HepG2 (cell line): ENCODE measurements around the gene PHKG2. TPM values are rescaled to one million over a fixed set of nuclear protein-coding genes. Genes with fewer than 3 reads are reported as not detected.

Experiments used
- ARHGAP35 ChIP-seq: sonication (generic); formaldehyde crosslinking; IDR thresholded peaks from 2 replicates; pipeline ENCODE4 v1.9.0; 2022; ENCODE audit warnings: mild to moderate bottlenecking, inconsistent platforms, moderate library complexity, missing genetic modification reagents, borderline replicate concordance
- CREBL2 ChIP-seq: sonication (generic); formaldehyde crosslinking; IDR thresholded peaks from 2 replicates; pipeline ENCODE4 v1.8.1; 2023; ENCODE audit warnings: missing genetic modification reagents, mild to moderate bottlenecking, borderline replicate concordance
- DZIP1 ChIP-seq: sonication (generic); formaldehyde crosslinking; IDR thresholded peaks from 2 replicates; pipeline ENCODE4 v1.5.0; 2020; ENCODE audit warnings: mild to moderate bottlenecking, missing genetic modification reagents
- GTF2F1 ChIP-seq: fragments of 150-350 bp; IDR thresholded peaks from 2 replicates; pipeline ENCODE4 v1.6.1; 2014; ENCODE audit warnings: low read length
- HDAC6 ChIP-seq: fragments of 200-600 bp; sonication (generic); IDR thresholded peaks from 2 replicates; pipeline ENCODE4 v1.7.0; 2017; ENCODE audit warnings: mild to moderate bottlenecking, antibody characterized with exemption, low read length, low read depth
- HOXA7 ChIP-seq: sonication (generic); formaldehyde crosslinking; IDR thresholded peaks from 2 replicates; pipeline ENCODE4 v1.8.1; 2022; ENCODE audit warnings: mild to moderate bottlenecking, missing genetic modification reagents, moderate library complexity
- PAXIP1 ChIP-seq: sonication (generic); formaldehyde crosslinking; conservative IDR thresholded peaks from 2 replicates; pipeline ENCODE4 v1.4.0; 2020; ENCODE audit warnings: mild to moderate bottlenecking, missing genetic modification reagents, moderate library complexity
- RBFOX2 ChIP-seq: fragments of 200-400 bp; formaldehyde crosslinking; IDR thresholded peaks from 2 replicates; pipeline ENCODE4 v1.6.1; 2017; ENCODE audit warnings: low read depth, mild to moderate bottlenecking, low read length
- SIX1 ChIP-seq: sonication (generic); formaldehyde crosslinking; IDR thresholded peaks from 2 replicates; pipeline ENCODE4 v1.4.0; 2020; ENCODE audit warnings: missing genetic modification reagents, borderline replicate concordance
- SMARCE1 ChIP-seq: fragments of 450-650 bp; IDR thresholded peaks from 2 replicates; pipeline ENCODE4 v1.6.1; 2017; ENCODE audit warnings: borderline replicate concordance
- ZBTB8A ChIP-seq: sonication (generic); formaldehyde crosslinking; IDR thresholded peaks from 2 replicates; pipeline ENCODE4 v1.4.0; 2020; ENCODE audit warnings: mild to moderate bottlenecking, low read depth, missing genetic modification reagents, borderline replicate concordance
- ZNF101 ChIP-seq: sonication (generic); formaldehyde crosslinking; IDR thresholded peaks from 2 replicates; pipeline ENCODE4 v1.4.0; 2020; ENCODE audit warnings: mild to moderate bottlenecking, low read depth, missing genetic modification reagents, borderline replicate concordance
- ZNF143 ChIP-seq: sonication (generic); formaldehyde crosslinking; IDR thresholded peaks from 2 replicates; pipeline ENCODE4 v1.4.0; 2020; ENCODE audit warnings: missing genetic modification reagents
- ZNF18 ChIP-seq: sonication (generic); formaldehyde crosslinking; IDR thresholded peaks from 2 replicates; pipeline ENCODE4 v1.8.0; 2022; ENCODE audit warnings: mild to moderate bottlenecking, missing genetic modification reagents; ENCODE audit not compliant: insufficient replicate concordance
- ZNF207 ChIP-seq: fragments of 450-650 bp; IDR thresholded peaks from 2 replicates; pipeline ENCODE4 v1.6.1; 2016; ENCODE audit warnings: antibody characterized with exemption, borderline replicate concordance
- ZNF564 ChIP-seq: sonication (generic); formaldehyde crosslinking; IDR thresholded peaks from 2 replicates; pipeline ENCODE4 v1.8.1; 2023; ENCODE audit warnings: mild to moderate bottlenecking, missing genetic modification reagents
- ZNF570 ChIP-seq: sonication (generic); formaldehyde crosslinking; IDR thresholded peaks from 2 replicates; pipeline ENCODE4 v1.4.0; 2020; ENCODE audit warnings: mild to moderate bottlenecking, missing genetic modification reagents, borderline replicate concordance
- ZSCAN5A ChIP-seq: sonication (generic); formaldehyde crosslinking; IDR thresholded peaks from 2 replicates; pipeline ENCODE4 v1.8.0; 2022; ENCODE audit warnings: mild to moderate bottlenecking, missing genetic modification reagents, borderline replicate concordance
- ZZZ3 ChIP-seq: sonication (generic); formaldehyde crosslinking; IDR thresholded peaks from 2 replicates; pipeline ENCODE4 v1.4.0; 2020; ENCODE audit warnings: missing genetic modification reagents, mild to moderate bottlenecking, borderline replicate concordance
- polyA plus RNA-seq, 8 experiments: library from polyadenylated mRNA; depleted of rRNA in 3 of 8; stranded (reverse) in 7 of 8; unstranded in 1 of 8; fragments of >200 nt; fragmentation: Illumina TruSeq in 4 of 8; extraction: Trizol in 4 of 8; gene quantifications; 2 replicates each; pipeline versions ENCODE4 v1.2.1 to v1.2.3, GENCODE V29; 2011 to 2016; ENCODE audit warnings: low read depth in 4 of 8, missing spikeins in 1 of 8, mixed read lengths in 1 of 8; ENCODE audit not compliant: insufficient read depth in 1 of 8
- total RNA-seq, 5 experiments: library from RNA; depleted of rRNA; stranded (reverse); fragments of >200 nt; fragmentation: Illumina TruSeq; extraction: Trizol; gene quantifications; 2 replicates each; pipeline ENCODE4 v1.2.3, GENCODE V29; 2016; ENCODE audit warnings: low read depth in 1 of 5

Gene PHKG2
- total and polyA plus RNA-seq, 2 of the 13 experiments (the other 11 are each of a cell fraction or from before 2014, with no cell fraction given), result 37.4 to 42.1 TPM

GRCh38 chr16:30747799-30748633 lies at the start of gene PHKG2 (continued):
- 0 out of 2 replicates have a peak, but pooled peaks have one; percentile 80 for TF ChIP-seq ZNF564
- TF ChIP-seq RBFOX2, result peak; percentile 91
- TF ChIP-seq DZIP1 (CRISPR knock-in tag), result peak; percentile 53; the same call in 1 of the 2 replicates
- no peak for TF ChIP-seq SMARCE1
- no peak for TF ChIP-seq HOXA7 (CRISPR knock-in tag)
- TF ChIP-seq ARHGAP35 (CRISPR knock-in tag), result peak; percentile 13; the same call in 1 of the 2 replicates
- no peak for TF ChIP-seq ZSCAN5A (CRISPR knock-in tag)
- no peak for TF ChIP-seq ZBTB8A
- peak; percentile 58; the same call in 1 of the 2 replicates for TF ChIP-seq PAXIP1 (CRISPR knock-in tag)
- TF ChIP-seq SIX1, result peak; percentile 88
- TF ChIP-seq ZNF101 (CRISPR knock-in tag), result no peak
- TF ChIP-seq ZNF207, result no peak
- TF ChIP-seq ZNF143 (CRISPR knock-in tag), result no peak; the same call in 1 of the 2 replicates
- TF ChIP-seq ZNF18, result no peak
- TF ChIP-seq ZZZ3 (CRISPR knock-in tag), result no peak
- no peak for TF ChIP-seq GTF2F1
- no peak for TF ChIP-seq HDAC6
- no peak for TF ChIP-seq CREBL2 (CRISPR knock-in tag)
- TF ChIP-seq ZNF570, result no peak
